ENCODE measurements around the gene AKIRIN1. TPM values are rescaled to one million over a fixed set of nuclear protein-coding genes. Genes with fewer than 3 reads are reported as not detected.

AKIRIN1 gene
- total RNA-seq, 2 experiments from 2014 or later = 68.8 to 72.5 TPM

GRCh38 chr1:39026051-39026865 lies 35.2 kb downstream of the AKIRIN1 start, which contains the start of gene NDUFS5:
TSS of gene NDUFS5 (plus strand) at chr1:39026350. CDS start at chr1:39028725, 2,375 bp downstream.
- H3K9me3 Mint-ChIP-seq = no peaks in the 10 kb centered on the region
- POLR2A ChIA-PET = interaction anchor here (0.6 to 2.4 kb wide), 16 partner anchors 9 to 549 kb away, joined by 3 to 15 read pairs (median 7); partner anchors contain the start of genes AKIRIN1 and MYCBP
- CTCF ChIA-PET = interaction anchor here (0.6 to 1.9 kb wide), 11 partner anchors 8 to 166 kb away, joined by 3 to 10 read pairs (median 4); partner anchors contain the start of gene MYCBP

GRCh38 chr1:39026866-39027507 lies 35.9 kb downstream of the AKIRIN1 start:
- POLR2A ChIA-PET = interaction anchor here (0.7 to 2.4 kb wide), 14 partner anchors 8 to 548 kb away, joined by 3 to 15 read pairs (median 7); partner anchors contain the start of genes AKIRIN1 and MYCBP
- no peak for DNase-seq
- CTCF ChIA-PET = interaction anchor here (0.5 to 1.9 kb wide), 11 partner anchors 8 to 239 kb away, joined by 3 to 10 read pairs (median 4); partner anchors contain the start of gene MYCBP
- Mint-ChIP-seq H3K4me1 (peaks cover 35% of the 10 kb centered on the region), H3K36me3 (ENCODE audit: low read depth) (peaks cover 31% of the 10 kb centered on the region), H3K4me3 (peak overlapping the region; percentile 83), H3K27me3 (no peaks in the 10 kb centered on the region), H3K9me3 (no peaks in the 10 kb centered on the region), H3K27ac (peak overlapping the region; percentile 91)

More at GRCh38 chr1:39026051-39026865, 35.2 kb downstream of the AKIRIN1 start, which contains the start of gene NDUFS5:
- DNase-seq = peak; percentile 88
- peak within 1 kb of the TSS; percentile 83 for H3K4me3 Mint-ChIP-seq
- H3K4me1 Mint-ChIP-seq = peaks cover 30% of the 10 kb centered on the region
- peaks cover 24% of the 10 kb centered on the region for H3K36me3 Mint-ChIP-seq (ENCODE audit: low read depth)
- peaks cover 2% of the 10 kb centered on the region for H3K27me3 Mint-ChIP-seq
- H3K27ac Mint-ChIP-seq = peak within 1 kb of the TSS; percentile 91

GRCh38 chr1:39034114-39034654 lies 43.1 kb downstream of the AKIRIN1 start:
- ChIA-PET POLR2A (no interaction called here), CTCF (interaction anchor here (1.4 kb wide), 2 partner anchors 8 to 58 kb away, joined by 3 to 6 read pairs; partner anchors contain the start of gene NDUFS5)
- H3K27me3 Mint-ChIP-seq = no peaks in the 10 kb centered on the region
- no peak for DNase-seq
- H3K27ac Mint-ChIP-seq = peak overlapping the region; percentile 80
- H3K4me1 Mint-ChIP-seq = peaks cover 33% of the 10 kb centered on the region
- peak overlapping the region; percentile 74 for H3K4me3 Mint-ChIP-seq
- H3K9me3 Mint-ChIP-seq = no peaks in the 10 kb centered on the region
- H3K36me3 Mint-ChIP-seq (ENCODE audit: low read depth) = peaks cover 59% of the 10 kb centered on the region

- ChIA-PET CTCF (interaction anchor here (0.6 to 1.4 kb wide), 2 partner anchors 10 to 1105 kb away, joined by 3 to 4 read pairs; partner anchors contain the start of gene NDUFS5), POLR2A (no interaction called here)
- no peak for DNase-seq
- H3K27ac Mint-ChIP-seq = no peak overlapping the region
- H3K27me3 Mint-ChIP-seq = no peaks in the 10 kb centered on the region
- H3K9me3 Mint-ChIP-seq = no peaks in the 10 kb centered on the region
- peaks cover 45% of the 10 kb centered on the region for H3K36me3 Mint-ChIP-seq (ENCODE audit: low read depth)
- H3K4me1 Mint-ChIP-seq = peaks cover 25% of the 10 kb centered on the region
- no peak overlapping the region for H3K4me3 Mint-ChIP-seq
Observed at GRCh38 chr1:39036678-39037077, 45.6 kb downstream of the AKIRIN1 start.

- Mint-ChIP-seq H3K9me3 (no peaks in the 10 kb centered on the region), H3K4me1 (peaks cover 4% of the 10 kb centered on the region), H3K27me3 (no peaks in the 10 kb centered on the region), H3K36me3 (ENCODE audit: low read depth) (peaks cover 25% of the 10 kb centered on the region), H3K27ac (no peak overlapping the region), H3K4me3 (no peak overlapping the region)
- no peak for DNase-seq
- ChIA-PET CTCF (interaction anchor here (0.6 kb wide), 1 partner anchor 174 kb away, joined by 3 read pairs; no protein-coding TSS in a partner anchor), POLR2A (no interaction called here)
Observed at GRCh38 chr1:39043513-39043912, 52.4 kb downstream of the AKIRIN1 start.

GRCh38 chr1:39044762-39045161 lies 53.7 kb downstream of the AKIRIN1 start:
- Mint-ChIP-seq H3K9me3 (no peaks in the 10 kb centered on the region), H3K27me3 (no peaks in the 10 kb centered on the region), H3K36me3 (ENCODE audit: low read depth) (peaks cover 21% of the 10 kb centered on the region), H3K4me1 (peaks cover under 1% of the 10 kb centered on the region), H3K27ac (no peak overlapping the region), H3K4me3 (no peak overlapping the region)
- POLR2A ChIA-PET = no interaction called here
- no peak for DNase-seq
- CTCF ChIA-PET = no interaction called here

DNA sequence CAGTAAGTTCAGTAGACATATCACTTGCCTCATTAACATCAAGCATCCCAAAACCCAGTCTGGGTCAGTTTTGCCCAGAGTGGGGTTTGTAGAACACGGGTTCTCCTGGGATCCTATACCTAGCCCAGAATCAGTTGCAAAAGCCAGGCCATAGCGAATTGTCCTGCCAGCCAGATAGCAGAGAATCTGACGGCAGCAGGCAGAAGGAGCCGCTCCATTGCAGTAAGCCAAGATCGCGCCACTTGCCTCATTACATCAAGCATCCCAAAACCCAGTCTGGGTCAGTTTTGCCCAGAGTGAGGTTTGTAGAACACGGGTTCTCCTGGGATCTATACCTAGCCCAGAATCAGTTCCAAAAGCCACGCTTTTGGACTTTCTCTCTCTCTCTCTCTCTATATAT lies 54.2 kb downstream of the AKIRIN1 start:
- Mint-ChIP-seq H3K9me3 (no peaks in the 10 kb centered on the region), H3K27ac (no peak overlapping the region), H3K36me3 (ENCODE audit: low read depth) (peaks cover 21% of the 10 kb centered on the region), H3K4me3 (no peak overlapping the region), H3K27me3 (no peaks in the 10 kb centered on the region), H3K4me1 (no peaks in the 10 kb centered on the region)
- no peak for DNase-seq
- POLR2A ChIA-PET = no interaction called here
- CTCF ChIA-PET = no interaction called here

DNA sequence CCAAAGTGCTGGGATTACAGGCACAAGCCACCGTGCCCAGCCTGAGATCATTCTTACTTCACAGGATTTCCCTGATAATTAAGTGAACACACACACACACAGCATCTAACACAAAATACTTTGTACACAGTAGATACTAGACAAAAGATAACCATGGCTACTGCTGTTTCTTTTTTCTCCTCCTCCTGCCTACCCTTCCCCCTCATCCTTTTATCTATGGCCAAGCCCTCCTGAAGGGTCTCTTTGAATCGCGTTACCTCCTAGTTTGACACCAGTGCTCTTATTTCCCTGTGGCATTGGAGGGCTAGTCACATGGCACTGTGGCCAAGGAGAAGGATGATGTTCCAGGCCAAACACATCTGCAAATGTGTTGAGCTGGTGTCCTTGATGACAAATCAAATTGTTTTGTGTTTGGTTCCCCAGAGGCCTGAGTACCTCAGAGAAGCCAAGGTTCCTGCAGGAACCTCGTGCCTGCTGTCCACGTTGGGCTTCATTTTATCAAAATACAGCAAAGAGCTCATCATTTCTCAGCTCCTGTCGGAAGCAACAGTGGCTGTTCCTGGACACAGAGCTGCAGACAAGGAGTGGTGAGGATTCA lies 55.6 kb downstream of the AKIRIN1 start:
- no peak for DNase-seq
- H3K27me3 Mint-ChIP-seq = no peaks in the 10 kb centered on the region
- POLR2A ChIA-PET = no interaction called here
- H3K4me1 Mint-ChIP-seq = peaks cover 5% of the 10 kb centered on the region
- no peak overlapping the region for H3K27ac Mint-ChIP-seq
- CTCF ChIA-PET = no interaction called here
- no peak overlapping the region for H3K4me3 Mint-ChIP-seq
- H3K36me3 Mint-ChIP-seq (ENCODE audit: low read depth) = peaks cover 21% of the 10 kb centered on the region
- H3K9me3 Mint-ChIP-seq = no peaks in the 10 kb centered on the region

- H3K9me3 Mint-ChIP-seq = no peaks in the 10 kb centered on the region
- no peak overlapping the region for H3K4me3 Mint-ChIP-seq
- ChIA-PET CTCF (no interaction called here), POLR2A (no interaction called here)
- no peak for DNase-seq
- peaks cover 5% of the 10 kb centered on the region for H3K4me1 Mint-ChIP-seq
- H3K27me3 Mint-ChIP-seq = no peaks in the 10 kb centered on the region
- no peak overlapping the region for H3K27ac Mint-ChIP-seq
- peaks cover 22% of the 10 kb centered on the region for H3K36me3 Mint-ChIP-seq (ENCODE audit: low read depth)
Observed at GRCh38 chr1:39047374-39048229, 56.5 kb downstream of the AKIRIN1 start.

GRCh38 chr1:39048745-39049370 lies 57.8 kb downstream of the AKIRIN1 start:
- ChIA-PET POLR2A (interaction anchor here (1.3 kb wide), 1 partner anchor 33 kb away, joined by 3 read pairs; no protein-coding TSS in a partner anchor), CTCF (no interaction called here)

GRCh38 chr1:39050001-39050400 lies 58.9 kb downstream of the AKIRIN1 start:
- DNase-seq = no peak
- Mint-ChIP-seq H3K4me3 (no peak overlapping the region), H3K27me3 (no peaks in the 10 kb centered on the region), H3K9me3 (no peaks in the 10 kb centered on the region), H3K4me1 (peaks cover 5% of the 10 kb centered on the region), H3K27ac (no peak overlapping the region), H3K36me3 (ENCODE audit: low read depth) (peaks cover 14% of the 10 kb centered on the region)
- ChIA-PET POLR2A (no interaction called here), CTCF (no interaction called here)

More at GRCh38 chr1:39048745-39049370, 57.8 kb downstream of the AKIRIN1 start:
- Mint-ChIP-seq H3K4me1 (peaks cover 5% of the 10 kb centered on the region), H3K27ac (no peak overlapping the region), H3K27me3 (no peaks in the 10 kb centered on the region), H3K36me3 (ENCODE audit: low read depth) (peaks cover 14% of the 10 kb centered on the region), H3K4me3 (no peak overlapping the region), H3K9me3 (no peaks in the 10 kb centered on the region)
- DNase-seq = no peak

Measured in activated CD4-positive, alpha-beta memory T cell treated with anti-CD3 and anti-CD28 coated beads, Interleukin-2, amount 10 ng/mL, durations not matched to agents 7 days and 5 days (primary cell).